ENCODE results near the gene GBE1. TPM values are rescaled to one million over a fixed set of nuclear protein-coding genes. Genes with fewer than 3 reads are reported as not detected.
"Not testable (repeated sequence)": the region's sequence is repeated elsewhere in the genome, so short reads cannot be mapped to it uniquely, and the experiment has no call there.

Gene GBE1
- total RNA-seq, 5 donors from 2014 or later (not counting 1 experiment from before 2014, with no cell fraction given): 8.1 to 9.2 (median 8.7) TPM

GRCh38 chr3:81496407-81497104 is 264.9 kb downstream of the GBE1 start:
- Mint-ChIP-seq H3K27ac (no peak overlapping the region), H3K9me3 (no peaks in the 10 kb centered on the region), H3K36me3 (peaks cover 6% of the 10 kb centered on the region), H3K27me3 (no peaks in the 10 kb centered on the region), H3K4me1 (no peaks in the 10 kb centered on the region), H3K4me3 (no peak overlapping the region)
- ChIA-PET POLR2A (no interaction called here), CTCF (no interaction called here)
- no peak for ATAC-seq (replicated peaks in 1 of 4)
- H3K9me3 ChIP-seq: no peaks in the 10 kb centered on the region
- H3K27me3 ChIP-seq (replicated peaks in 1 of 2; ENCODE audit: control insufficient read depth in 2 of 2, extremely low read depth in 1 of 2, insufficient read depth in 2 of 2, low read length in 1 of 2): no peaks in the 10 kb centered on the region
- DNase-seq: no peak
- WGBS (ENCODE audit: insufficient coverage): 85% methylated on average over 4 of the region's 6 CpGs
- no peak overlapping the region for H3K4me3 ChIP-seq (ENCODE audit: control insufficient read depth in 1 of 2, extremely low read depth in 1 of 2, low read length in 1 of 2)
- H3K36me3 ChIP-seq (ENCODE audit: control insufficient read depth in 2 of 2, extremely low read depth in 1 of 2, insufficient read depth in 1 of 2, low read length in 1 of 2): no peaks in the 10 kb centered on the region
- H3K4me1 ChIP-seq (ENCODE audit: control insufficient read depth in 1 of 2, extremely low read depth in 1 of 2, insufficient read depth in 2 of 2, low read length in 2 of 2): no peaks in the 10 kb centered on the region
- no peak overlapping the region for H3K27ac ChIP-seq (ENCODE audit: low read length)

- H3K4me1 Mint-ChIP-seq; H3K27me3 ChIP-seq (replicated peaks in 1 of 2; ENCODE audit: control insufficient read depth in 2 of 2, extremely low read depth in 1 of 2, insufficient read depth in 2 of 2, low read length in 1 of 2); H3K27ac Mint-ChIP-seq; H3K4me1 ChIP-seq (ENCODE audit: control insufficient read depth in 1 of 2, extremely low read depth in 1 of 2, insufficient read depth in 2 of 2, low read length in 2 of 2); H3K4me3 Mint-ChIP-seq; H3K27ac ChIP-seq (ENCODE audit: low read length); H3K27me3 Mint-ChIP-seq; H3K36me3 Mint-ChIP-seq; H3K9me3 ChIP-seq; POLR2A ChIA-PET; H3K9me3 Mint-ChIP-seq; H3K4me3 ChIP-seq (ENCODE audit: control insufficient read depth in 1 of 2, extremely low read depth in 1 of 2, low read length in 1 of 2); DNase-seq; ATAC-seq (replicated peaks in 1 of 4); H3K36me3 ChIP-seq (ENCODE audit: control insufficient read depth in 2 of 2, extremely low read depth in 1 of 2, insufficient read depth in 1 of 2, low read length in 1 of 2): not testable (repeated sequence)
- no CpG with 5 or more reads among the region's 1 CpG for WGBS (ENCODE audit: insufficient coverage)
- CTCF ChIA-PET: interaction anchor here in 1 of 2 donors (2.8 kb wide), 1 partner anchor 9 kb away, joined by 9 read pairs; no protein-coding TSS in a partner anchor
Measured at GRCh38 chr3:81492471-81492870, 269.0 kb downstream of the GBE1 start.

- Mint-ChIP-seq H3K36me3 (no peaks in the 10 kb centered on the region), H3K27me3 (no peaks in the 10 kb centered on the region), H3K27ac (no peak overlapping the region), H3K4me1 (peaks cover 2 to 4% (median 3%) of the 10 kb centered on the region in 3 donors), H3K4me3 (no peak overlapping the region), H3K9me3 (no peaks in the 10 kb centered on the region)
- H3K4me3 ChIP-seq (ENCODE audit: control insufficient read depth in 1 of 2, extremely low read depth in 1 of 2, low read length in 1 of 2): no peak overlapping the region
- H3K36me3 ChIP-seq (ENCODE audit: control insufficient read depth in 2 of 2, extremely low read depth in 1 of 2, insufficient read depth in 1 of 2, low read length in 1 of 2): no peaks in the 10 kb centered on the region
- no peaks in the 10 kb centered on the region for H3K27me3 ChIP-seq (replicated peaks in 1 of 2; ENCODE audit: control insufficient read depth in 2 of 2, extremely low read depth in 1 of 2, insufficient read depth in 2 of 2, low read length in 1 of 2)
- DNase-seq (no peak), ATAC-seq (replicated peaks in 1 of 4) (no peak)
- WGBS (ENCODE audit: insufficient coverage): 83% methylated on average over 3 of the region's 4 CpGs
- no peaks in the 10 kb centered on the region for H3K9me3 ChIP-seq
- H3K27ac ChIP-seq (ENCODE audit: low read length): no peak overlapping the region
- H3K4me1 ChIP-seq (ENCODE audit: control insufficient read depth in 1 of 2, extremely low read depth in 1 of 2, insufficient read depth in 2 of 2, low read length in 2 of 2): no peaks in the 10 kb centered on the region
- CTCF ChIA-PET: interaction anchor here in 1 of 2 donors (2.8 kb wide), 1 partner anchor 10 kb away, joined by 9 read pairs; no protein-coding TSS in a partner anchor
- POLR2A ChIA-PET: no interaction called here
Measured at GRCh38 chr3:81492040-81492439, 269.4 kb downstream of the GBE1 start.

- Histone ChIP-seq H3K36me3 (ENCODE audit: control insufficient read depth in 2 of 2, extremely low read depth in 1 of 2, insufficient read depth in 1 of 2, low read length in 1 of 2) (no peaks in the 10 kb centered on the region), H3K9me3 (no peaks in the 10 kb centered on the region), H3K27me3 (replicated peaks in 1 of 2; ENCODE audit: control insufficient read depth in 2 of 2, extremely low read depth in 1 of 2, insufficient read depth in 2 of 2, low read length in 1 of 2) (no peaks in the 10 kb centered on the region), H3K4me3 (ENCODE audit: control insufficient read depth in 1 of 2, extremely low read depth in 1 of 2, low read length in 1 of 2) (no peak overlapping the region), H3K4me1 (ENCODE audit: control insufficient read depth in 1 of 2, extremely low read depth in 1 of 2, insufficient read depth in 2 of 2, low read length in 2 of 2) (no peaks in the 10 kb centered on the region), H3K27ac (ENCODE audit: low read length) (no peak overlapping the region)
- no peak overlapping the region for H3K4me3 Mint-ChIP-seq
- H3K36me3 Mint-ChIP-seq: no peaks in the 10 kb centered on the region
- CTCF ChIA-PET: interaction anchor here (0.6 to 2.8 kb wide), 7 partner anchors 11 to 815 kb away, joined by 3 to 9 read pairs (median 3); no protein-coding TSS in a partner anchor
- ATAC-seq (replicated peaks in 1 of 4) (peak in 2 of 4 experiments; percentile 45 to 50), DNase-seq (peak in 34 of 35 experiments; percentile 1 to 81 (median 52))
- H3K9me3 Mint-ChIP-seq: peaks cover 0 to 3% (median 2%) of the 10 kb centered on the region in 3 donors
- WGBS (ENCODE audit: insufficient coverage): 71% methylated on average over 3 of the region's 7 CpGs
- POLR2A ChIA-PET: no interaction called here
- H3K27ac Mint-ChIP-seq: no peak overlapping the region
- peaks cover 2 to 4% (median 3%) of the 10 kb centered on the region in 3 donors for H3K4me1 Mint-ChIP-seq
- no peaks in the 10 kb centered on the region for H3K27me3 Mint-ChIP-seq
Measured at GRCh38 chr3:81490541-81491288, 270.7 kb downstream of the GBE1 start.

GRCh38 chr3:81485444-81485865 is 276.0 kb downstream of the GBE1 start:
- H3K27ac Mint-ChIP-seq: no peak overlapping the region
- H3K36me3 Mint-ChIP-seq: no peaks in the 10 kb centered on the region
- no peak overlapping the region for H3K4me3 ChIP-seq (ENCODE audit: control insufficient read depth in 1 of 2, extremely low read depth in 1 of 2, low read length in 1 of 2)
- H3K4me1 ChIP-seq (ENCODE audit: control insufficient read depth in 1 of 2, extremely low read depth in 1 of 2, insufficient read depth in 2 of 2, low read length in 2 of 2): no peaks in the 10 kb centered on the region
- no peak overlapping the region for H3K4me3 Mint-ChIP-seq
- CTCF ChIA-PET: interaction anchor here in 1 of 2 donors (0.6 kb wide), 1 partner anchor 22 kb away, joined by 3 read pairs; no protein-coding TSS in a partner anchor
- POLR2A ChIA-PET: no interaction called here
- H3K27me3 Mint-ChIP-seq: no peaks in the 10 kb centered on the region
- no peaks in the 10 kb centered on the region for H3K36me3 ChIP-seq (ENCODE audit: control insufficient read depth in 2 of 2, extremely low read depth in 1 of 2, insufficient read depth in 1 of 2, low read length in 1 of 2)
- H3K9me3 ChIP-seq: no peaks in the 10 kb centered on the region
- WGBS (ENCODE audit: insufficient coverage): 60% methylated on average over 2 of the region's 5 CpGs
- peaks cover 0 to 7% (median 3%) of the 10 kb centered on the region in 3 donors for H3K9me3 Mint-ChIP-seq
- H3K27ac ChIP-seq (ENCODE audit: low read length): no peak overlapping the region
- DNase-seq: no peak
- ATAC-seq (replicated peaks in 1 of 4): no peak
- H3K4me1 Mint-ChIP-seq: no peaks in the 10 kb centered on the region
- H3K27me3 ChIP-seq (replicated peaks in 1 of 2; ENCODE audit: control insufficient read depth in 2 of 2, extremely low read depth in 1 of 2, insufficient read depth in 2 of 2, low read length in 1 of 2): no peaks in the 10 kb centered on the region

- no peak overlapping the region for H3K4me3 ChIP-seq (ENCODE audit: control insufficient read depth in 1 of 2, extremely low read depth in 1 of 2, low read length in 1 of 2)
- DNase-seq (no peak), ATAC-seq (replicated peaks in 1 of 4) (no peak)
- Mint-ChIP-seq H3K9me3 (peaks cover 0 to 7% (median 3%) of the 10 kb centered on the region in 3 donors), H3K4me1 (no peaks in the 10 kb centered on the region), H3K36me3 (no peaks in the 10 kb centered on the region), H3K4me3 (no peak overlapping the region), H3K27me3 (no peaks in the 10 kb centered on the region), H3K27ac (no peak overlapping the region)
- ChIA-PET POLR2A (no interaction called here), CTCF (interaction anchor here in 1 of 2 donors (0.6 kb wide), 1 partner anchor 490 kb away, joined by 3 read pairs; no protein-coding TSS in a partner anchor)
- no peaks in the 10 kb centered on the region for H3K9me3 ChIP-seq
- H3K27me3 ChIP-seq (replicated peaks in 1 of 2; ENCODE audit: control insufficient read depth in 2 of 2, extremely low read depth in 1 of 2, insufficient read depth in 2 of 2, low read length in 1 of 2): no peaks in the 10 kb centered on the region
- H3K36me3 ChIP-seq (ENCODE audit: control insufficient read depth in 2 of 2, extremely low read depth in 1 of 2, insufficient read depth in 1 of 2, low read length in 1 of 2): no peaks in the 10 kb centered on the region
- 93% methylated on average over 3 of the region's 5 CpGs for WGBS (ENCODE audit: insufficient coverage)
- H3K27ac ChIP-seq (ENCODE audit: low read length): no peak overlapping the region
- no peaks in the 10 kb centered on the region for H3K4me1 ChIP-seq (ENCODE audit: control insufficient read depth in 1 of 2, extremely low read depth in 1 of 2, insufficient read depth in 2 of 2, low read length in 2 of 2)
Measured at GRCh38 chr3:81484520-81484919, 276.9 kb downstream of the GBE1 start.
